ENCODE data around the gene APBB3. TPM values are rescaled to one million over a fixed set of nuclear protein-coding genes. Genes with fewer than 3 reads are reported as not detected.
"Not testable (repeated sequence)": the region's sequence is repeated elsewhere in the genome, so short reads cannot be mapped to it uniquely, and the experiment has no call there.

The APBB3 gene
- total RNA-seq, 3 donors from 2014 or later: 18.8 to 32.5 (median 21.2) TPM

GRCh38 chr5:140605879-140606278 is 41.5 kb upstream of the APBB3 start:
- ATAC-seq: no peak
- Histone ChIP-seq H3K4me1 (ENCODE audit: low read depth) (no peaks in the 10 kb centered on the region), H3K36me3 (ENCODE audit: low read depth) (no peaks in the 10 kb centered on the region), H3K4me3 (no peak overlapping the region), H3K9me3 (no peaks in the 10 kb centered on the region)
- TF ChIP-seq, protein P1, sequence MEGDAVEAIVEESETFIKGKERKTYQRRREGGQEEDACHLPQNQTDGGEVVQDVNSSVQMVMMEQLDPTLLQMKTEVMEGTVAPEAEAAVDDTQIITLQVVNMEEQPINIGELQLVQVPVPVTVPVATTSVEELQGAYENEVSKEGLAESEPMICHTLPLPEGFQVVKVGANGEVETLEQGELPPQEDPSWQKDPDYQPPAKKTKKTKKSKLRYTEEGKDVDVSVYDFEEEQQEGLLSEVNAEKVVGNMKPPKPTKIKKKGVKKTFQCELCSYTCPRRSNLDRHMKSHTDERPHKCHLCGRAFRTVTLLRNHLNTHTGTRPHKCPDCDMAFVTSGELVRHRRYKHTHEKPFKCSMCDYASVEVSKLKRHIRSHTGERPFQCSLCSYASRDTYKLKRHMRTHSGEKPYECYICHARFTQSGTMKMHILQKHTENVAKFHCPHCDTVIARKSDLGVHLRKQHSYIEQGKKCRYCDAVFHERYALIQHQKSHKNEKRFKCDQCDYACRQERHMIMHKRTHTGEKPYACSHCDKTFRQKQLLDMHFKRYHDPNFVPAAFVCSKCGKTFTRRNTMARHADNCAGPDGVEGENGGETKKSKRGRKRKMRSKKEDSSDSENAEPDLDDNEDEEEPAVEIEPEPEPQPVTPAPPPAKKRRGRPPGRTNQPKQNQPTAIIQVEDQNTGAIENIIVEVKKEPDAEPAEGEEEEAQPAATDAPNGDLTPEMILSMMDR (IDR thresholded peaks at IDR 0.05): no peak
- intact Hi-C loops (cut with DNase I, micrococcal nuclease): no loop called here
- no peak for DNase-seq

- no peaks in the 10 kb centered on the region for H3K9me3 ChIP-seq
- TF ChIP-seq, protein P1 (IDR thresholded peaks at IDR 0.05): no peak
- no peak for ATAC-seq
- H3K36me3 ChIP-seq (ENCODE audit: low read depth): no peaks in the 10 kb centered on the region
- H3K4me1 ChIP-seq (ENCODE audit: low read depth): peaks cover 7% of the 10 kb centered on the region
- no peak for DNase-seq
- no peak overlapping the region for H3K4me3 ChIP-seq
- intact Hi-C loops (cut with DNase I, micrococcal nuclease): no loop called here
Measured at GRCh38 chr5:140603734-140604133, 39.3 kb upstream of the APBB3 start.

- ATAC-seq; intact Hi-C loops (cut with DNase I, micrococcal nuclease): not testable (repeated sequence)
Measured at GRCh38 chr5:140603446-140603698, 39.0 kb upstream of the APBB3 start.

GRCh38 chr5:140602147-140602546 is 37.7 kb upstream of the APBB3 start:
- no peak for ATAC-seq
- peaks cover 7% of the 10 kb centered on the region for H3K4me1 ChIP-seq (ENCODE audit: low read depth)
- H3K9me3 ChIP-seq: no peaks in the 10 kb centered on the region
- H3K36me3 ChIP-seq (ENCODE audit: low read depth): no peaks in the 10 kb centered on the region
- TF ChIP-seq, protein P1 (IDR thresholded peaks at IDR 0.05): no peak
- no peak for DNase-seq
- no peak overlapping the region for H3K4me3 ChIP-seq
- intact Hi-C loops (cut with DNase I, micrococcal nuclease): no loop called here

More at GRCh38 chr5:140603446-140603698, 39.0 kb upstream of the APBB3 start:
- not testable (repeated sequence) for H3K4me3 ChIP-seq; H3K9me3 ChIP-seq; H3K4me1 ChIP-seq (ENCODE audit: low read depth); H3K36me3 ChIP-seq (ENCODE audit: low read depth); DNase-seq

DNA sequence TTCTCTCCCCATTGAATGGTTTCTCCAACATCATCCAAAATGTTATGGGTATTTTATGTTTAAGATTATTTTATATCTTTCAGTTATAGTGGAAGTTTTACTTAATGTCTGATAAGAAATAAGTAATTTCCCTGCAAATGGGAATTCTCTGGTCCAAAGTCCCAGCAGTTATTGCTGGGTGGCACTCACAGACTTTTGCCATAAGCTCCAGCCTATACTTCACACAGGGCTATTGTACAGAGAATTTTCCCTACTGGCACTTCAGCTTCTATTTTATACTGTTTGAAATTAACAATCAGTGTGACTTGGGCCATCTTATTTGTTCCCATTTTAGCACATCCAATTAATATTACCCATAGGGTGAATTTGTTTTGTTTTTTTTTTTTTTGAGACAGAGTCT is 35.7 kb upstream of the APBB3 start:
- intact Hi-C loops (cut with DNase I, micrococcal nuclease): no loop called here
- no peaks in the 10 kb centered on the region for H3K36me3 ChIP-seq (ENCODE audit: low read depth)
- H3K4me3 ChIP-seq: no peak overlapping the region
- no peaks in the 10 kb centered on the region for H3K9me3 ChIP-seq
- DNase-seq (no peak), ATAC-seq (peak; percentile 78)
- H3K4me1 ChIP-seq (ENCODE audit: low read depth): peaks cover 12% of the 10 kb centered on the region
- TF ChIP-seq, protein P1 (IDR thresholded peaks at IDR 0.05): no peak

GRCh38 chr5:140598836-140599235 is 34.4 kb upstream of the APBB3 start:
- Histone ChIP-seq H3K9me3 (no peaks in the 10 kb centered on the region), H3K4me3 (no peak overlapping the region), H3K4me1 (ENCODE audit: low read depth) (peaks cover 14% of the 10 kb centered on the region), H3K36me3 (ENCODE audit: low read depth) (no peaks in the 10 kb centered on the region)
- DNase-seq: no peak
- TF ChIP-seq, protein P1 (IDR thresholded peaks at IDR 0.05): no peak
- no peak for ATAC-seq
- intact Hi-C loops (cut with DNase I, micrococcal nuclease): no loop called here

Data from mucosa of descending colon (tissue), 3 donors.